CD1c-positive myeloid dendritic cell (primary cell): ENCODE measurements around the gene MFSD12.

Source experiments
- DNase-seq: peaks from one replicate; pipeline ENCODE4 v3.0.0-alpha.2; 2016; ENCODE audit errors: extremely low spot score

MFSD12 gene

DNA sequence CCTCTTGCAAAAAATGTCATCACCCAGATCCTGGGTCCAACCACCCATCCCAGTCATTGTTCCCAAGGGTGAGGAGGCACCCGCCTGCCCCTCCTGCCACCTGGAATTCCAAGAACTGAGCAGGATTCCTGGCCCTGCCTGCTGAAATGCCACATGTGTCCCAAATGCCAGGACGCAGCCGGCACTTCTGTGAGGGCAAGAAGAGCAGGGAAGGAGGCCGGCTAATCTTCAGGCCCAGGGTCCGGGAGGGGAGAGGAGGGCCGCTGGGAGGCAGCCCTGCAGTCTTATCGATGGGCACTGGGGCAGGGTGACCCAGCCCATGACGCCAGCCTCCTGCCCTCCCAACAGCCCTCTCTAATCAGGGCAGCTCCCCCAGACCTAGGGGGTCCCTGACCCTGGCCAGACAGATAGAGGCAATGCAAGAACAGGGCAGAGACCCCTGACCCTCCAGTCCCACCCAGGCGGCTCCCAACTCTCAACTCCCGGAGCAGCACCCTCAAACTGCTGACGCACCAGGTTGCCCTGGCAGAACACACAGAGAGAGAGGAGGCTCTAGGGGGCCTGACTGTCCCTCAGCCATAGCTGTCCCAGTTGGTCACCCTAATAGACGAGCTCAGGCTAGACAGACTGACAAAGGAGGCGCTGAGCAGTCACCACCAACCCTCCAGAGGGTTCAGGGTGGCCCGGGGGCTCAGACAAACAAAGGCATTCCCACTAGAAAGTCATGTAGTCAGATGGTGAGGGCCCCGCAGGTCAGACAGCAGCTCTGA lies 1.5 kb downstream of the MFSD12 start:
- no peak for DNase-seq

DNA sequence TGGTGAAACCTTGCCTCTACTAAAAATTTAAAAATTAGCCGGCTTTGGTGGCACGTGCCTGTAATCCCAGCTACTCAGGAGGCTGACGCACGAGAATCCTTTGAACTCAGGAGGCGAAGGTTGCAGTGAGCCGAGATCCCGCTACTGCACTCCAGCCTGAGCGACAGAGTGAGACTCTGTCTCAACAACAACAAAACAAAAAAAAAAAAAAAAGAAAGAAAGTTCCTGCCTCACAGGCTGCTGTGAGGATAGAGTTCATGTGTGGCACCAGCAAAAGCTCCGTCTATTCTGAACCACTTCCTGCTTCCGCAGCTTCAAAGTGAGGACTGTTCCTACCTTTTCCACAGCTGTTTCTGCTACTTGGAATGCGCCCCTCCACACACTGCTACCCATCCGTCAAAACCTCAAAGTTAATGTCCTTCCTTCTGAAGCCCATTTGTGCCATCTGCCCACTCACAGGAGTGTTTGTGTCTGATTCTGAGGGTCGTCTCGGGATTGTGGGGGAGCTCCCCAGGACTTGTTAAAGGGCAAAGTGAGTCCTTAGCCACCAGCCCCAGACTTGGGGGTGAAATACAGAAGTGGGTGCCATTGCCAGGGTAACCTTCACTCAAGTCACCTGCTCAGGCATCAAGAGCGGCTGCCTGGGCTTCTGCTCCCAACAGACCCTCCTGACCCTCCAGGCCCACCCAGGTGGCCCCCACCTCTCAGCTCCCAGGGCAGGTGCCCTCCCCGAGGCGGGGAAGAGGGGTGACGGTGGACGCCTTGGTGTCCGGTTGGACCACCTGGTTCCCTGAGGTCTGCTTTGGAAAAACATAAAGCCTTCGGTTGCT lies 2.9 kb downstream of the MFSD12 start:
- peak; percentile 65 for DNase-seq

DNA sequence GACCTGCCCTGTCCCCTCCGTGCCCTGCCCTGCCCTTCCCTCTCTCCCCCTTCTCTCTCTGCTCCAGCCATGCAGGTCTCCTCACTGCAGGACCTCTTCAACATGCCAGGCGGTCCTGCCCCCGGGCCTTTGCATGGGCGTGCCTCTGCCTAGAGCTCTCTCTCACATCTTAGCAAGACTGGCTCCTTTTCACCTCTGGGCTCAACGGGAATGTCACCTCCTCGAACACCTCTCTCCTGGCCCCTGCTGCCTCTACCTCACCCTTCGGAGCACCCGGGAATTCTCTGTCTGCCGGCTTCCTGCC lies 5.6 kb downstream of the MFSD12 start:
- DNase-seq: no peak

DNA sequence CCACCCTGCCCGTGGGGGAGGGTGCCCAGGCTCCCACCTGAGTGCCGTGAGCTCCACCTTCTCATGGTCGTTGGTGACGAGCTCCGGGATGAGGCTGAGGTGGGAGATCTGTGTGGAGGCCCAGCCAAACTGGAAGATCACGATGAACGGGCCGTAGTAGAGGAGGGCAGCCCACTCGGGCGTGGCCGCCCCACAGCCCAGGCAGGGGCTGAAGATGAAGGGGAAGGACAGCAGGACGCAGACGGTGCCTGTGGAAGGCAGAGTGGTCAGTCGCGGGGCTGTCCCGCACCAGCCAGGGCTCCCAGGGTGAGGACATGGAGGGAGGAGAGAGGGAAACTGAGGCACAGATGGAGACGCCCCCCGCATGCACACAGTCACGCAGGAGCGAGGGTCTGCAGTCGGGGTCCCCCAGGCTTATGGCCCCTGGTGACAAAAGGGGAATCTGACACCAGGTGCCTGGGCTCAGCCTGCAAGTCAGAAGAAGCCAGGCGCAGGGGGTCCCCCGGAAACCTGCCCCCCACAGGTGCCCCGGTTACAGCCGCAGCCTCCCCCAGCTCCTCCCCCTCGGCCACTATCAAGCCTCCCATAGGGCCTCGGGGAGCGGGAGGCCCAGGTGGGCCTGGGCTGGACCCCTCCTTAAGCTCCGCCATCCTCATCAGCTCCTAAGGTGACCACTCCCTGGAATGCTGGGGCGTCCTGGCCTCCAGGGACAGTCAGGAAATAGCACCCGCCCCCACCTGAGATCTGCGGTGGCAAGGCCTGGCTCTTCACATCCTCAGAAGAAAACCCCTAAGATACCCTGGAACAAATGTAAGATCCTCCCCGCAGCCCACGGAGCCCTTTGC lies 6.2 kb downstream of the MFSD12 start:
- no peak for DNase-seq

DNA sequence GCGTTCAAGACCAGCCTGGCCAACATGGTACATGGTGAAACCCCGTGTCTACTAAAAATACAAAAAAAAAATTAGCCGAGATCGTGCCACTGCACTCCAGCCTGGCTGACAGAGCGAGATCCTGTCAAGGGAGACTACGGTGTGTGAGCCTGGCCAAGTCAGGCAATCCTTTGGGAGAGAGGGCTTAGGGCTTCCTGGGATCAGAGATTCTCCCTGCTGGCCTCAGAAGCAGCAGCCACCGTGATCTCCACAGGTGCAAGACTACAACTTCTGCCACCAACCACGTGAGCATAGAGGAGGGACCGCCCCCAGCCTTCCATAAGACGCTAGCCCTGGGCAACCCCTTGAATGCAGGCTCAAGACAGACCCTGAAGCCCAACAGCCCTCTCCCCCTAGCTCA lies 7.6 kb downstream of the MFSD12 start:
- no peak for DNase-seq

DNA sequence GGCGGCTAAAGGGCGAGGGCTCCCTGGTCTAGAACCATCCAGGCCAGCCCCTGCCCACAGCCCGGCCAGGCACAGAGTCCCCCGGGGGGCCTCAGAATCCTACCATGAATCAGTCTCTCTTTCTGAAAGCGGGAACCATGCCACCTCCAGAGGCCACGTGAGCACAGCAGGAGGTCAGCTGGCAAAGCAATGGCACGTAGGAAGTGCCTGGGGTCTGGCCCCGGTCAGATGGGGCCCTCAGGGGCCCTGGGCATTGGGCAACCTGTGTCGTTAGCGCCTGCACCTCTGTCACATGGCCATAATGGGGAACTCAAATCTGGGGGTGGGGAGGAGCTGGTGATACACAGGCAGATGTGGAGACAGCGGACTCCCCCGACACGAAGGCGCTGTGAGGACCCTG lies 8.8 kb downstream of the MFSD12 start:
- peak; percentile 90 for DNase-seq

DNA sequence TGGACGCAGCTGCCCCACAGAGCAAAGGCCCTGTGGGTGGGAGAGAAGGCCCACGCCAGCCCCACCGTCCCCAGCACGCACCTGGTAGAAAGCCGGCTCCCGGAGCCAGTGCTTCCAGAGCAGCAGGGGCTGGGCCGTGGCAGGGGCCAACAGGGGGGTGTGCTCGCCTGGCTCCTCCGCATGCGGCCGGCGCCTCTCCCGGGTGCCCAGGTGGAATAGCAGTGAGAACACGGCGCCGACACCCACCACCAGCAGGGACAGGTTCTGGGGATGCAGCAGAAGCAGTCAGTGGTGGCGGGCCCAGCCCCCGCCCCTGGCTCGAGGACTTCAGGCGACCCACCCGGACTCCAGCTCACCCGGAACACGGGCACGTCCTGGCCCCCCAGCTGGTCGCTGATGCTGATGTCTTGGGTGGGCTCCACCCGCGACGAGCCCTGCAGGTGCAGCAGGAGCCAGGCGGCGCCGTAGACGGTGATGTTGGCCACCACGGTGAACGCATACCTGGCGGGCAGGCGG lies 9.6 kb downstream of the MFSD12 start:
- DNase-seq: no peak

DNA sequence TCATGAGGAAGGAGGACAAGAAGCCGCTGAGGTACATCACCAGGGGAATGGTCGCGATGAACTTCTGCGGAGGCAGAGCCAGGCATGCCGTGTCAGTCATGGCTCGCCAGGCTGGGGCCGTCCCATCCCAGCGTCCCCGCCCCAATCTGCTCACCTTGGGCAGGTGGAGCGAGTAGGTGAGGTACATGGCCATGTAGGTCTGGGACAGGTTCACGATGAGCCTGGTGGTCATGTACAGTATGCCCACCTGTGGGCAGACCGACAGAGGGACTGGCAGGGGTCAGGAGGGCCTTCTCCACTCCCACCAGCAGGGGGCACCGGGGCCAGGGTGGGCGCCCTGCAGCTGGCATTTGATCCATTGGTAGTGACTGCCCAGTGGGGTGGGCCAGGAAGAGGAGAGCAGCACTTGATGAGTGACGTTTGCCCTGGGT lies 10.1 kb downstream of the MFSD12 start:
- DNase-seq: no peak

DNA sequence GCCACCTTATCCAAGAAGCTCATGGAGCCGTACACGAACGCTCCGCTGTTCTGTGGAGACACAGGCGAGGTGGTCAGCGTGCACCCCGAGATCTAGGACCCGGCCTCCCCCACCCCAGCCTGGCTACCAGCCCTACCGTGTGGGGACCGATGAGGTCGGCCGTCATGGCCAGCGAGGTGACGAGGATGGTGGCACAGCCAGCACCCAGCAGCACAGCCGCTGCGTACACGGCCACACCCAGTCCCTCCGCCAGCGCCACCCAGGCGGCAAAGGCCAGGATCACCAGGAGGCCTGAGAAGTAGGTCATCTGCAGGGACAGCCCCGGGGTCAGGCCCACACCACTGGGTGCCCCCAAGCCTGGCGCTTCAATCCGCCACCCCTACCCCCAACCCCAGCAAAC lies 11.3 kb downstream of the MFSD12 start:
- DNase-seq: no peak

DNA sequence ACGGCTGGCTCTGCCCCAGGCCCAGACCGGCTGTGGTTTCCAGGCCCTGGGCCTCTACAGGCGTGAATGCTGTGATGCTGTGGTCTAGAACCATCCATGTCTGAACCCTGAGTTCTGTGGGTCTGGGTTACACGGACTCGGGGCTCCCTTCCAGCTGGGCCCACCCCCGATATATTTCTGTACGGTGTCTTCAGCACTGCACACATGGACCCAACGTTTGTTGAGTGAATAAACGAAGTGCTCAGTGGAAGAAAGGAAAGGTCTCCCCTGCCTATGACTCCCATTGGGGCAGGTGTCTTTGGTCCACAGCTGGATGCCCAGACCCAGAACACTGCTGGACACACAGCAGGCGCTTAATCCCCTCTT lies 11.7 kb downstream of the MFSD12 start:
- no peak for DNase-seq

DNA sequence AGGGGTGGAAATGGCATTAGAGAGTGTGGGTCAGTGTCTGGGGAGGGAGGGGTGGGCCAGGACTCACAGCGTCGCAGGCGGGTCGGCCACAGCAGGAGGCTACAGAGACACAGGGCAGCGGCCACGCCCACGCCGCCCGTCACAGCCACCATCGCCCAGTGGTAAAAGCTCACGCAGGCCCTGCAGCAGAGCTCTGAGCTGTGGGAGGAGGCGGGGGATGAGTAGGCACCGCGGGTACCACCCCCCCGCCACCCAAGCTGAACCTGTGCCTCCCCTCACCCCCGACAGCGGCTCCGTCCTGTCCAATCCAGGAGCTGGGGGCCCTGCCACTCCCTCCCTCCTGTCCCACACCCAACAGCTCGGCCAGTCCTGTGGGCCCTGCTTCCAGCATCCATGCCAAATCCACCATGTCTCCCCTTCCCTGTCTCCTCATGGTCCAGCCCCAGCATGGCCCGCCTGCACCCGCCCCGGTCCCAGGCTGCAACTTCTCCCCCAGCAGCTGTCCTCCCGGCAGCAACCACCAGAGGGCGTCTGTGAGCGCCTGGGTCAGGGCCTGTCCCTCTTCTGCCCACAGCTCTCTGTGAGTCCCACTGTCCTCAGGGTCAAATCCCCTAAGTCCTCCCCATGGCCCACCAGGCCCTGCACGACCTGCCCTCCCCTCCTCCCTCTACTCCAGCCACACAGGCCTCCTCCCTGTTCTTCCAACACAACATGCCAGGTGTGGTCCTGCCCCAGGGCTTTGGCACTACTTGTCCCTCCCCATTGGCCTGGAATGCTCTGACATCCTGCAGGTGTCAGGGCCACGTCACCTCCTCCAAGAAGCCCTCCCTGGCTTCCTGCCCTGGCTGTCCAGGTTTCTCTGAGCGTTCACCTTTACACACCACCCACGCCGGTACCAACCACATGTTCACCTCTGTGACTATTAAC lies 12.4 kb downstream of the MFSD12 start:
- peak; percentile 84 for DNase-seq

DNA sequence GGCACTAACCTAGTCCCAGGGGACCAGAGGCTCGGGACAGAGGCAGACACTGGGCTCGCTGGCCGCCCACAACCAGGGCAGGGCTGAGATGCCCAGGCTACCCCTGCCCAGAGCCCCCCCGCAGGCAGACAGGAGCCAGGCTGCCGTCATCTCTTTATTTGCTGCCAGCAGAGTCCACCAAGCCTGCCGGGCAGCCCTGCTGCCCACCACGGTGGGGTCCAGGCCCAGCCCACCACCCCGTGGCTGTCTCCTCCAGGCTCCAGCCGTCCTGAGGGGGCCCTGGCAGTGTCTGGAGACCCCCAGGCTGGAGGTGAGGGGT lies 13.4 kb downstream of the MFSD12 start:
- no peak for DNase-seq

DNA sequence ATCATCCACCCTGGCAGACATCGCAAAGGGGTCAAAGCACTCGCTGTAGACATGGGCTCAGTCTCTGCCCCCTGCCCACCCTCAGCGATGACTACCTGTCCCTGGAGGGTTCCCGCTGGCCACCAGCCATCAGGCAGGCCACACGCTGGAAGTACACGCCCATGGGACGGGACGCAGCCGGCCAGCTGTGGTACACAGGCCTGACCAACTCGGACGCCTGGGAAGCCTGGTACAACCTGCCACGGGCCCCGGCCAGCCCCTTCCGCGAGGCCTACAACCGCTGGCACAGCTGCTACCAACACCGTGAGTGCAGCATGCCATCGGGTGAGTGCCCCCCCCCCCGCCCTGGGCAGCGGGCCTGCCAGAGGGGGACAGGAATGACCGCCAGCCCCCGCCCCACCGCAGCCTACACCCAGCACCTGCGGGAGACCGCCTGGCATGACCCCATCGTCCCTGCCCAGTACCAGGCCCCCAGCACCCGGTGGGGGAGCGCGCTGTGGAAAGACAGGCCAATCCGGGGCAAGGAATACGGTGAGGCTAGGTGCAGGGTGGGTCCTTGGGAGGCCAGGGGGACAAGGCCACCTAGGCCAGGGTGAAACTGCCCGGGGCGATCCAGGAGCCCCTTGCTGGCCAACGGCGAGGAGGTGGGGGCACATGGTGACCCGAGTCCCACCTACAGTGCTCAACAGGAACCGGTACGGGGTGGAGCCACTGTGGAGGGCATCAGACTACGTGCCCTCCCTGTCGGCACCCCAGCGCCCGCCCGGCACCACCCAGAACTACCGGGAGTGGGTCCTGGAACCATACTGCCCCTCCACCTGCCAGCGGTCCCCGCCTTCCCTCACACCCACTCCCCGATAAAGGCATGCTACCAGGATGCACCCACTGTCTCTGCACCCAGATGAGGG lies 14.0 kb downstream of the MFSD12 start:
- DNase-seq: no peak

DNA sequence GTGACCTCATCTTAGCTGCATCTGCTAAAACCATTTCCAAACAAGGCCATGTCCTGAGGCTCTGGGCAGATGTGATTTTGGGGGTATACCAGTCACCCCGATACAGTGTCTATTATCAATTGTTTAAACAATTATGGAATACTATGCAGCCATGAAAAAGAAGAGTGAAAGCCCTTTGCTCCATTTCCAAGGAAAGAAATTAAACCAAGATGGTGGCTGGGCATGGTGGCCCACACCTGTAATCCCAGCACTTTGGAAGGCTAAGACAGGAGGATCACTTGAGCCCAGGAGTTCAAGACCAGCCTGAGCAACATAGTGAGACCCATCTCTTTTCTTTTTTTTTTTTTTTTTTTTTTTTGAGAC lies 17.6 kb downstream of the MFSD12 start:
- no peak for DNase-seq

DNA sequence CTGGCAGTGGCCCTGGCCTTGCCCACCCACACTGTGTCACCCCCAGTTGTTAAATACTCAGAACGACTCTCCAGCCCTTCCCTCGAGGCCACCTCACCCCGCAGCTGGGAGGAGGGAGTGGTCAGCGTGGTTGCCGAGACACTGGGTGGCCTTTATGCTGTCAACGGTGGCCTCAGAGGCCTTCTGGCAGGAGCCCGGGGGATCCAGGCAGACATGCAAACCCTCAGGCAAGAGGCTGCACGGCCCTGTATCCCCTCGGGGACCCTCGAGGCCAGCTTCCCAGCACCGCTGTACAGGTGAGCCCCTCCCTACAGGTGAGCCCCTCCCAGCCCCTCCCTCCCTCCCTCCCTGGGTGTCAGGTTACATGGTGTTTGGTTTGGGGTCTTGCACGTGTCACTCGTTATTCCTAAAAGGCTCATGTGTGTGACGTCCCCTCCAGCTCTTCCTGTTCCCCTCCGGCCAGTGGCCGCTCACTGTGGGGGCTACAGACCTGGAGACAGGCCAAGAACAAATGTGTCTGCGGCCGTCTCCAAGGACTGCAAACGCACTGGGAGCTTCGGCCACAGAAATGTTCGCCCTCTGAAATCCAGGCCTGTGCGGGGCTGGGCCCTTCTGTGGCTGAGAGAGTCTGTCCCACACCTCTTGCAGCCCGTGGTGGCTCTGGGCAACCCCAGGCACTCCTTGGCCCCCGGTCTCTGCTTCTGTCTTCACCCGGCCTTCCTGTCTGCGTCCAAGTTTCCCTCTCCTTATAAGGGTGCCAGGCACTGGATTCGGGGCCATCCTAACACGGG lies 18.2 kb downstream of the MFSD12 start, which contains the start of gene TEKTIP1:
TSS of gene TEKTIP1 (plus strand) at position 210 of the 791 bp plus-strand sequence. CDS start at position 214, 4 bp downstream.
- DNase-seq: no peak

DNA sequence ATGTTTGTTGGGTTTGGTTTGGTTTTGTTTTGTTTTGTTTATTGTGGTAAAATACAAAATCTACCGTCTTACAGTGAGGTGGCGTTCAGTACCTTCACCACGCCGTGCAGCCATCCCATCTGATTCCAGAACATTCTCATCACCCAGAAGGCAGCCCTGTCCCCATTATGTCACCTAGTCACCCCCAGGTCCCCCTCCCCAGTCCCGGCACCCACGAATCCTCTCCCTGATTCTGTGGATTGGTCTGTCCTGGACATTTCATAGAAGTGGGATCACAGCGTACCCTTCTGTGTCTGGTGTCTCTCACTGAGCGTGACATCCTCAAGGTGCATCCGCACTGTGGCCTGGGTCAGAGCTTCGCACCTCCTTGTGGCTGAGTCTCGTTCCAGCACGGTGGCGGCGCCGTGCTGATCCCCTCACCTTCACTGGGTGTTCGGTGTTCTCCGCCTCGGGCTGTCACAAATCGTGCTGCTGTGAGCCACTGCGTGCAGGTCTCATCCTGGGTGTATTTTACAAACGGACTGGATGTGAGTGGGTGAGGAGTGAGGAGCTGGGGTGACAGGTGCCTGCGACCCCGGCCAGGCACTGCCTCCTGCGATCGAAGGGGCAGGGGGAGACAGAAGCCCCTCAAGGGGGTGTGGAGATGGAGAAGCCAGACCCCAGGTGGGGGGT lies 19.0 kb downstream of the MFSD12 start:
- DNase-seq: no peak

DNA sequence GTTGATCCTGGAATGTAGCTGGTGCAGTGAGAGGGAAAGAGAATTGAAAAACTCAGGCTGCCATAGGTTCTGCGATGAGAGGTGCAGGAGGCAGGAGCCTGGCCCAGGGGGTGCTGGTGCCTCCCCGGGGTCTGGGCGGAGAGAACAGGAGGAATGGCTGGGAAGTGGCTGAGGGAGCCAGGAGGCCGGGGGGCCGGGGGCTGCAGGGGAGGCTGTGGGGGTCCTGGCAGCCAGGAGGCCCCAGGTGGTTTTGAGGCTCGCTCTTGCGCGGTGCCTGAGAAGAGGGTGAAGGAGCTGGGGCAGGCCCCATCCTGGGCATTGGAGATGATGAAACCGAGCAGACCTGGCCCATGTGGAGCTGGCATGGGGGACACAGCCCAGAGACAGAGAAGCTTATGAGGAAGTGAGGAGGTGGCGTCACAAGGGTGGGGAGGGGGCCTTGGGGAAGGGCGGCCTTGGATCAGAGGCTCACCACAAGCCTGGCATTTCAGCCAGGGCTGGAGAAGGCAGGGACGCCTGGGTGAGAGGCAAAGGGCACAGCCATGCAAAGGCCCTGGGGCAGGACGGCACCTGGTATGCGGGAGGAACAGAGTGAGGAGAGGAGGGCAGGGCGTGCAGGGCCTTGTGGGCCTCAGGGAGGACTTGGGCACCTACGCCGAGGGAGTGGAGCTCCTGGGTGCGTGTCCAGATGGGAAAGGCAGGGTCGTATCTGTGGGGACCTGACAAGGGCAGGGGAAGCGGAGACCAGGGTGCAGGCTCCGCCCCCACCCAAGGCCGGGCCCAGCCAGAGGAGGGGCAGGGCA lies 19.7 kb downstream of the MFSD12 start:
- DNase-seq: peak; percentile 51

DNA sequence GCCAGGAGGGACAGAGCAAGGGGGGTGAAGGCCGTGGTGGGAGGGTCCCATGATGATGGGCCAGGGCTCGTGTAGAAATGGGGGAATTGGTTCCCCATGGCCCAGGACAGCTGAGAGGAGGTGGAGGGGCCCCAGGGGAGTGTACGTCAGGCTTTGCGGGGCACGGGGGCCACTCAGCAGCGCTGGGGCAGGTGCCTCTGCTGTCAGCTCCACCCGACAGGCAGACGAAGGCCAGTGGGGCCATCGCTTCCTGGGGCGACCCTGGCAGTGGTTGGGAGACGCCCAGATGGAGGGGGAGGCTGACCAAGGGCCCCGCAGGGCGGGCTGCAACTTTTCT lies 20.3 kb downstream of the MFSD12 start:
- DNase-seq: no peak
